ENCODE measurements around the gene BANF2. TPM values are rescaled to one million over a fixed set of nuclear protein-coding genes. Genes with fewer than 3 reads are reported as not detected.

Gene BANF2
- total and polyA plus RNA-seq, 2 of the 4 experiments (the other 2 are of a cell fraction), result not detected

- Histone ChIP-seq H3K9me3 (ENCODE audit: control insufficient read depth, insufficient read depth, low read length) (no peaks in the 10 kb centered on the region), H3K18ac (ENCODE audit: low read depth, low read length) (no peak overlapping the region), H2BK5ac (ENCODE audit: low read depth, low read length, poor library complexity, severe bottlenecking) (no peak overlapping the region), H3K23ac (ENCODE audit: low read depth, low read length) (no peak overlapping the region), H3K36me3 (ENCODE audit: control insufficient read depth, insufficient read depth, low read length) (no peaks in the 10 kb centered on the region), H3K4me1 (ENCODE audit: control insufficient read depth, insufficient read depth, low read length) (no peaks in the 10 kb centered on the region), H2AK9ac (replicated peaks; ENCODE audit: low read depth, low read length, poor library complexity) (no peak overlapping the region), H4K5ac (ENCODE audit: low read depth, low read length) (no peak overlapping the region), H4K8ac (ENCODE audit: low read depth in 2 of 2, low read length in 2 of 2) (no peak overlapping the region), H3K56ac (ENCODE audit: extremely low read depth, insufficient read depth, low read length) (no peak overlapping the region), H2BK120ac (ENCODE audit: low read depth, low read length) (no peak overlapping the region), H3K9ac (ENCODE audit: low read depth, low read length) (no peak overlapping the region), H4K20me1 (ENCODE audit: insufficient read depth, low read length) (no peaks in the 10 kb centered on the region), H3K14ac (replicated peaks; ENCODE audit: low read depth, low read length) (no peak overlapping the region), H2AFZ (replicated peaks; ENCODE audit: low read length, poor library complexity) (no peak overlapping the region), H3K9me1 (ENCODE audit: insufficient read depth, low read length) (no peaks in the 10 kb centered on the region), H2BK20ac (ENCODE audit: low read depth, low read length) (no peak overlapping the region), H3K4me2 (ENCODE audit: low read depth, low read length) (no peak overlapping the region), H3K79me1 (ENCODE audit: low read depth in 1 of 2, low read length in 2 of 2) (no peaks in the 10 kb centered on the region), H3K4ac (ENCODE audit: low read depth, low read length) (no peak overlapping the region), H4K91ac (ENCODE audit: insufficient read depth, low read depth, low read length) (no peak overlapping the region), H3K27ac (ENCODE audit: insufficient read depth, low read length) (no peak overlapping the region), H3K27me3 (ENCODE audit: control insufficient read depth, insufficient read depth, low read length) (no peaks in the 10 kb centered on the region; the same call in 1 of the 2 replicates), H3K4me3 (ENCODE audit: insufficient read depth, low read depth, low read length) (no peak overlapping the region), H2BK15ac (ENCODE audit: low read depth, low read length) (no peak overlapping the region), H2AK5ac (ENCODE audit: low read depth, low read length) (no peak overlapping the region)
- DNase-seq (no peak), ATAC-seq (ENCODE audit: low read depth) (no peak)
- POLR2A ChIA-PET (ENCODE audit: unreplicated experiment), result no interaction called here
- TF ChIP-seq BHLHE40 (IDR thresholded peaks at IDR 0.05; ENCODE audit: low read depth, low read length), result no peak
- TF ChIP-seq CEBPB (IDR thresholded peaks at IDR 0.05; ENCODE audit: low read depth, low read length), result no peak
- no peak for TF ChIP-seq MAFK (IDR thresholded peaks at IDR 0.05; ENCODE audit: low read depth, low read length)
- no peak for TF ChIP-seq RAD21 (IDR thresholded peaks at IDR 0.05; ENCODE audit: low read length)
- TF ChIP-seq RCOR1 (IDR thresholded peaks at IDR 0.05; ENCODE audit: insufficient replicate concordance, low read length), result no peak
- no peak for TF ChIP-seq NFE2L2 (IDR thresholded peaks at IDR 0.05; ENCODE audit: low read depth, low read length)
- TF ChIP-seq CHD1 (IDR thresholded peaks at IDR 0.05; ENCODE audit: low read depth, low read length), result no peak
- TF ChIP-seq ELK1 (IDR thresholded peaks at IDR 0.05; ENCODE audit: borderline replicate concordance, low read depth, low read length), result no peak
- TF ChIP-seq SMC3 (IDR thresholded peaks at IDR 0.05; ENCODE audit: low read depth, low read length), result no peak
- no peak for TF ChIP-seq USF2 (IDR thresholded peaks at IDR 0.05; ENCODE audit: low read depth, low read length)
- TF ChIP-seq POLR2A (IDR thresholded peaks at IDR 0.05; ENCODE audit: low read depth, low read length), result no peak
- no peak for TF ChIP-seq MXI1 (IDR thresholded peaks at IDR 0.05; ENCODE audit: borderline replicate concordance, low read depth, low read length)
- CTCF ChIA-PET, result no interaction called here
- intact Hi-C loops (cut with micrococcal nuclease) (no loop called here), dilution Hi-C loops (cut with HindIII; ENCODE audit: low sequenced_read_pairs, unreplicated experiment) (no loop called here), in situ Hi-C loops (cut with MboI; ENCODE audit: low sequenced_read_pairs) (no loop called here)
- no TSS peak for BruUV-seq (replicated peaks)
- no CpG with 5 or more reads among the region's 2 CpGs for WGBS, 2 experiments (ENCODE audit: extremely low coverage in 2 of 2, insufficient read length in 1 of 2)
These were observed 76.8 kb downstream of the BANF2 start for GRCh38 chr20:17776551-17776950.

Data from IMR-90 (cell line).